Muscle layer of duodenum (tissue), 2 donors: Measurements from ENCODE around the gene MROH8.

Experiments used
- H3K27ac ChIP-seq: one replicate; pipeline ENCODE4 v1.7.0; 2013; ENCODE audit warnings: mild to moderate bottlenecking, low read length
- H3K27me3 ChIP-seq: one replicate; pipeline ENCODE4 v1.7.0; 2013; ENCODE audit warnings: low read depth, mild to moderate bottlenecking, control low read depth, low read length
- H3K36me3 ChIP-seq, 2 donors: one replicate each; pipeline ENCODE4 v1.7.0; 2013; ENCODE audit warnings: low read length in 2 of 2, control low read depth in 1 of 2, mild to moderate bottlenecking in 1 of 2; ENCODE audit not compliant: insufficient read depth in 2 of 2, control insufficient read depth in 1 of 2
- H3K4me1 ChIP-seq, 2 donors: one replicate each; pipeline ENCODE4 v1.7.0; 2013; ENCODE audit warnings: low read length in 2 of 2, mild to moderate bottlenecking in 2 of 2, control low read depth in 1 of 2, moderate library complexity in 1 of 2; ENCODE audit not compliant: insufficient read depth in 2 of 2, control insufficient read depth in 1 of 2
- H3K4me3 ChIP-seq, 2 donors: one replicate each; pipeline ENCODE4 v1.7.0; 2013; ENCODE audit warnings: low read length in 2 of 2, low read depth in 1 of 2, mild to moderate bottlenecking in 1 of 2
- H3K9me3 ChIP-seq, 2 donors: one replicate each; pipeline ENCODE4 v1.7.0; 2013; ENCODE audit warnings: low read length in 2 of 2, control low read depth in 1 of 2, mild to moderate bottlenecking in 1 of 2; ENCODE audit not compliant: control insufficient read depth in 1 of 2
- donor health status: healthy.

MROH8 gene

DNA sequence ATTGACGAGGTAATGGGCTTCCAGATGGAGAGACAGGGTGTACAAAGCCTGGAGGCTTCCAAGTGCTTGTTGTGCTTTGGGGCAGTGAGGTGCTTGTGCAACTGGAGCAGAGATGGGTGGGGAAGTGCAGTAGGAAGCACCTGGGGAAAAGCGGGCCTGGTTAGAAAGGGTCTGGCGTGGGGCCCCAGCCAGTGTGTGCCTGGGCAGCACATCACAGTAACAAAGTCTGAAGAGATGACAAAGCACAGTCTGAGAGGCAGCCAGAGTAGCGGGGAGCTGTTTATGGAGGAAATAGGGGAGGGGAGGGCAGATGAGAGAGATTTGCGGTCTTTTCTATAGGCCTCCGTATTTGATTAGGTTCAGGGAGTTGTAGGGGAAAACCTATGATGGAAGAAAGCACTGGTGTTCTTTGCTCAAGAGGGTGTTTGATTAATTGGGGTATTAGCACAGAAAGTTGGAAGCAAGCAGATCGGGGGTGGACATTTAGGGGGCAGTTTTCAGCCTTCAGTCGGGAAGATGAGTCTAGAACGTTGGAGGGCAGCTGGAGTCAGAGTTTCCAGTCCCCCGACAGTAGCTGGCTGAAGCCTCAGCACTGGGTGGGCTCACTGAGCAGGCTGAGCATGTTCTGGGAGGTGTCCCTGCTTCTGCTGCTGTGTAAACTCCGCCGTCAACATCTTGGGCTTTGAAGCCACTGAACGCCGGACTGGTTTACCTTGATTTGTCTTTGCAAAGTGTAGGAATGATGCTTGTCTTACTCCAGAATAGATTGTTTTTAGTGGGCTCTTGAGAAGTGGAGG lies 15.5 kb upstream of the MROH8 start:
- Histone ChIP-seq H3K36me3 (peaks cover 13 to 16% of the 10 kb centered on the region in 2 donors), H3K9me3 (no peaks in the 10 kb centered on the region), H3K4me3 (no peak overlapping the region), H3K4me1 (peaks cover 9 to 39% of the 10 kb centered on the region in 2 donors), H3K27ac (no peak overlapping the region), H3K27me3 (no peaks in the 10 kb centered on the region)

DNA sequence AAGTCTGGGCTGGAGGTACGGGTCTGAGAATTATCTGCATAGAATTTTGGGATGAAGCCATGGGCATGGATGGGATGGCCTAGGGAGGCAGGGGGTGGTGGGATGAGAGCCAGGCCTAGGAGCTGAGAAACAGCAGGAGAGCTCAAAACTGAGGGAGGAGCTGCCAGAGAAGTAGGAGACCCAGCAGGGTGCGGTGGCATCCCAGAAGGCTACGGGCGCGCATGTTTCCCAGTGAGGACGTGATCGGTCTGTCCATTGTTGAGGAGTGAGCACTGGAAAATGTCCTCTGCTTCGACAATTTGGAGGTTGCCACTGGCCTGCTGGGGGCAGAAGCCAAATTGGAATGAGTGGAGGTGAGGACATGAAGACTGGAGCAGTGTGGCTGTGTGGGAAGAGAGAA lies 14.5 kb upstream of the MROH8 start:
- H3K27ac ChIP-seq = no peak overlapping the region
- H3K9me3 ChIP-seq = no peaks in the 10 kb centered on the region
- H3K4me1 ChIP-seq = peaks cover 9 to 45% of the 10 kb centered on the region in 2 donors
- H3K4me3 ChIP-seq = no peak overlapping the region
- peaks cover 6 to 8% of the 10 kb centered on the region in 2 donors for H3K36me3 ChIP-seq
- H3K27me3 ChIP-seq = no peaks in the 10 kb centered on the region

DNA sequence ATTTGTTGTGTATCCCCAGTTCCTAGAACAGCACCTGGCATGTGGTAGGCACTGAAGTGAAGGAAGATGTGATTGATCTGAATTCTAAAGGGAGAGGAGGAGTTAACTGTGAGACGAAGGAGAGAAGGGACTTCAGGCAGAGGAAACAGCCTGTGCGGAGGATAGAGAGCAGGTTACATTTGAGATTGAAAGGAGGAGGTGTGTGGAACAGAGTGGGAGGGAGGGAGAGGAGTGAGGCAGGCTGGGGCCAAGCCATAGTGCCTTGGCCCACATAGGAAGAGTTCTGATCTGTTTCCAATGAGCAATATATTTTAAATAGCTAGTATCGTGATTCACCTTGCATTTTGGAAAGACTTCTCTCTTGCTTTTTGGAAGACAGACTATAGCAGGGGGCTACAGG lies 13.9 kb upstream of the MROH8 start:
- Histone ChIP-seq H3K9me3 (no peaks in the 10 kb centered on the region), H3K27me3 (no peaks in the 10 kb centered on the region), H3K36me3 (peaks cover 6% of the 10 kb centered on the region in 2 donors), H3K4me3 (no peak overlapping the region), H3K4me1 (peaks cover 9 to 45% of the 10 kb centered on the region in 2 donors), H3K27ac (no peak overlapping the region)

DNA sequence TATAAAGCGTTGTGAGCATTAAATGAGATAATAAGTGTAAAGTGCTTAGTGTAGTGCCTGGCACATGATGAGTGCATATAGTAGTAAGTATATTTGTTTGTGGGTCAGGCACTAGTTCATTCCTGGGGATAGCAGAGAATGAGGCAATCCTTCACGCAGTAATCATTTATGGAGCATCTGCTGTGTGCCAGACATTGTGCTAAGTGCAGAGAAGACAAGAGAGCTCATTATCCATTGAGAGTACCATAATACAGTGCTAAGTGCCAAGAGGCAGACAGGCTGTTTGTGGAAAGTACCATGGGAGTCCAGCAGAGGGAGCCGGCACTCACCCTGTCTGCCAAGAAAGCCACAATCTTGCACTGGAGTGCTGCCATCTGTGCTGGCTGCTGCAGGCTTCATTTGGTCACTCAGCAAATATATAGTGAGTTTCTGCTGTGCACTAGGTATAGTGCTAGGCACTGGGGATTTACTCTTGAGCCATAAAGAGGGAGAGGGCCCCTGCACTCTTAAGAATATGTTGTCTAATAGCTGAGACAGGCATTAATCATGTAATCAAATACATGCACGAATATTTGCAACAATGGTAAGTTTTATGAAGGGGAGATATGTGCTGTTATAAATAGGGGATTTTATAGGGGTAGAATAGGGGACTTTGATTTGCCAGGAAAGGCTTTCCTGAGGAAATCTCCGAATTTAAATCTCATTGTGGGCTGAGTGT lies 12.9 kb upstream of the MROH8 start:
- Histone ChIP-seq H3K4me3 (no peak overlapping the region), H3K9me3 (no peaks in the 10 kb centered on the region), H3K27ac (no peak overlapping the region), H3K4me1 (peaks cover 9 to 45% of the 10 kb centered on the region in 2 donors), H3K36me3 (peaks cover 0 to 6% of the 10 kb centered on the region in 2 donors), H3K27me3 (no peaks in the 10 kb centered on the region)

DNA sequence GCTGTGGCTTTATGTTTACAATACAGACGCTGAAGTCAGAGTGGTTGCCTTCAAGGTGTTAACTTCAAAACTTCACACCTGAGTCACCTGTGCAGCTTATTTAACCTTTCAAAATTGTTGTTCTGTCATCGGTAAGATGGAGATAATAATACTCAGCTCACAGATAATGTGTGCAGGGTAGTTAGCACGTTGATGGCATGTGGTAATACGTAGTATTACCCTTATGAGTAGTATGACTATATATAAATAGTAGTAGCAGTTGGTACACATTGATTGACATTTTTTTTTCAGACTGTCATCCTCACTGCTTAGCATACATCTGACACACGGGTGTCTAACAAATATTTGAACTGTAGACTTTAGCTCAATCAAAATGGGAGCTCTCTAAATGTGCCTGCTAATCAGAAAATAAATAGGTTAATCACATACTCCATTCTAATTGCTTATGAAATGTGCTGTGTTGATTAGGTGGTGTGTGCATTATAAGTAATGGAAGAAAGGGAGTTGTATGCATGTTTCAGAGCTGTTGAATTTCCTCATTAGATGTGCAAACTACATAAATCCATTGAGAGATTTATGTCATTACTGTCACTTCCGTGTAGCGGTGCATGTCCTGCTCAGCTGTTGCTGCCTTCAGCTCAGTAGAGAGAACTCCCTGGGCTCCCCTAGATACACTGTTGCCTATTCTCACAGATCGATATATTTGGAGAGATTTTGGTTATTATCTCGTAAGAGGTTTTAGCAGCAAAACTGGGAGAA lies 11.2 kb upstream of the MROH8 start:
- no peak overlapping the region for H3K27ac ChIP-seq
- no peaks in the 10 kb centered on the region for H3K27me3 ChIP-seq
- no peak overlapping the region for H3K4me3 ChIP-seq
- H3K36me3 ChIP-seq = peaks cover 12 to 20% of the 10 kb centered on the region in 2 donors
- H3K4me1 ChIP-seq = peaks cover 9 to 50% of the 10 kb centered on the region in 2 donors
- H3K9me3 ChIP-seq = no peaks in the 10 kb centered on the region

DNA sequence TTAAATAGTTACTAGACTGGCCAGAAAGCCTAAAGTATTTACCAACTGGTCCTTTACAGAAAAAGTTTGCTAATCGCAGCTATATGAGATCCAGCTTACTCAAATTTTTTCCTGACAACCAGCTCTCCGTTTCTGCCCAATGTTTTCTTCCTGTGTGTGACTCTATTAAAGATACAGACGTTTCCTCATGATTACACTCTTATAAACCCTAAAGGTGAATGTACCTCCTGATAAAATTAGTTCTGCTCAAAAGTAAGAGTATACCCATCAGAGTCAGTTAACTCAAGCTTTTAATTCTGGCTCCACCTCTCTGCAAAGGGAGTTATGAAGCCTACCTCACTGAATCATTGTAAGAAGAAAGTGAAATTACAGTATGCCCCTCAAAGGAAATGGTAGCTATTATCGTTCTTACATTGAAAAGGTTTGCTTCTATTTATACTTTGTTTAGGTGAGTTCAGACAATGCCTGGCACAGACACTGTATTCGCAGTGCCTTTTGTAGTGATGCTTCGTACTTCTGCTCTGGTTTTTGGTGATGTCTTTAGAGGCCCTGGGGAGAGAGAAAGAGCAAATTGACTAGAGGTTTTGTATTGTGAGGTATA lies 10.2 kb upstream of the MROH8 start:
- no peak overlapping the region for H3K4me3 ChIP-seq
- H3K9me3 ChIP-seq = no peaks in the 10 kb centered on the region
- peaks cover 22 to 27% of the 10 kb centered on the region in 2 donors for H3K36me3 ChIP-seq
- H3K4me1 ChIP-seq = peaks cover 9 to 43% of the 10 kb centered on the region in 2 donors
- no peak overlapping the region for H3K27ac ChIP-seq
- H3K27me3 ChIP-seq = no peaks in the 10 kb centered on the region

DNA sequence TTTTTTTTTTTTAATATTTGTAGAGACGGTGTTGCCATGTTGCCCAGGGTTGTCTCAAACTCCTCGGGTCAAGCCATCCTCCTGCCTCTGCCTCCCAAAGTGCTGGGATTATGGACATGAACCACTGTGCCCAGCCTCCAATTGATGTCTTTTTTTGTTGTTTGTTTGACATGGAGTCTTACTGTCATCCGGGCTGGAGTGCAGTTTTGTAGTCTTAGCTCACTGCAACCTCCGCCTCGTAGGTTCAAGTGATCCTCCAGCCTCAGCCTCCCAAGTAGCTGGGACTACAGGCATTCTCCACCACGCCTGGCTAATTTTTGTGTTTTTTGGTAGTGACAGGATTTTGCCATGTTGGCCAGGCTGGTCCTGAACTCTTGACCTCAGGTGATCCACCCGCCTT lies 9.4 kb upstream of the MROH8 start:
- no peak overlapping the region for H3K4me3 ChIP-seq
- no peaks in the 10 kb centered on the region for H3K27me3 ChIP-seq
- H3K36me3 ChIP-seq = peaks cover 28 to 35% of the 10 kb centered on the region in 2 donors
- H3K9me3 ChIP-seq = no peaks in the 10 kb centered on the region
- H3K27ac ChIP-seq = no peak overlapping the region
- H3K4me1 ChIP-seq = peaks cover 9 to 39% of the 10 kb centered on the region in 2 donors

DNA sequence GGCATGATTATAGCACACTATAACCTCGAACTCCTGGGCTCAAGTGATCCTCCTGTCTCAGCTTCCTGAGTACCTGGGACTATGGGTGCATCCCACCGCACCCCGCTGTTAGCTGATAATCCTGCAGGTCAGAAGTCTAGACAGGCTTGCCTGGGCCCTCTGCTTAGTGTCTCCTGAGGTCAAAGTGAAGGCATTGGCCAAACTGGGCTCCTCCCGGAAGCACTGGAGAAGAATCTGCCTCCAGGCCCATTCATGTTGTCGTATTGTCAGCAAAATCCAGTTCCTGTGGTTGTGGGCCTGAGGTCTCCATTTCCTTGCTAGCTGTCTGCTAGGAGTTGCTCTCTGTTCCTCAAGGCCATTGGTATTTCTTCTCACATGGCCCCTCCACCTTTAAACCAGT lies 6.3 kb upstream of the MROH8 start:
- peaks cover 3 to 35% of the 10 kb centered on the region in 2 donors for H3K4me1 ChIP-seq
- no peaks in the 10 kb centered on the region for H3K9me3 ChIP-seq
- H3K4me3 ChIP-seq = no peak overlapping the region
- H3K27ac ChIP-seq = no peak overlapping the region
- no peaks in the 10 kb centered on the region for H3K27me3 ChIP-seq
- peaks cover 28 to 37% of the 10 kb centered on the region in 2 donors for H3K36me3 ChIP-seq

DNA sequence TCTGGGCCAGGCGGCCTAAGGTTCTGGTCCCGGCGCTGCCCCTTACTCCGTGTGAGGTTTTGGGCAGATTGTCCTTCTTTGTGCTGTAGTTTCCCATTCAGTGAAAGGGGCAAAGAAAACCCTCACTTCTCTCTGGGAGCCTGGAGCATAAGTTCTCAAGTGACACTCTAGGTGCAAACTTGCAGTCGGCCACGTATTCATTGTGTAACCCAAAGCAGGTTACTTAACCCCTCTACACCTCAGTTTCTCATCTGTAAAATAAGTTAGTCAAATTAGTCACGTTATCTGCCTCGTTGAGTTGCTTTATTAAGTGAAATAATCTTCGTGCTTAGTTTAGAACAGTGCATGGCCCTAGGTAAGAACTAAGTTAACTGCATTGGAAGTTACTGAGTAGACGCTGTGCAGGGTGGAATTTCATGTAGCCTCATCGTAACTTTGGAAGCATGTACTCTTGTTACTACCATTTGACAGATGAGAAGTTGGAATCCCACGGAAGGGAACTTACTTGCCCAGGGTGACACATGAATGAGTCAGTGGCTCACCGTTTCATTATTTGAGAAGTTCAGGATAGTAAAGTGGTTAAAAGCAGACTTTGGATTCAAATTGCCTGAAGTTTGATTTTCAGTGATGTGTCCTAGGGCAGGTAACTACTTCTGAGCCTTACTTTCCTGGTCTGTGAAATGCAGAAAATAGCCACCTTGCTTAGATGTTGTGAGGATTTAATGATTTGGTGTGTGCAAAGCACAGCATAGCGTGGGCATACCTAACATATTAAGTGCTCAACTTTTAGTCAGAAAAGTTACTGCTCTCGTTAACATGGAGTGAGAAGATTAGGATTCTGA lies 556 bp upstream of the MROH8 start:
- Histone ChIP-seq H3K4me3 (peak overlapping the region; percentile 90 to 97), H3K36me3 (peaks cover 13 to 16% of the 10 kb centered on the region in 2 donors), H3K4me1 (peaks cover 3 to 31% of the 10 kb centered on the region in 2 donors), H3K27me3 (no peaks in the 10 kb centered on the region), H3K9me3 (no peaks in the 10 kb centered on the region), H3K27ac (peak overlapping the region; percentile 94)

DNA sequence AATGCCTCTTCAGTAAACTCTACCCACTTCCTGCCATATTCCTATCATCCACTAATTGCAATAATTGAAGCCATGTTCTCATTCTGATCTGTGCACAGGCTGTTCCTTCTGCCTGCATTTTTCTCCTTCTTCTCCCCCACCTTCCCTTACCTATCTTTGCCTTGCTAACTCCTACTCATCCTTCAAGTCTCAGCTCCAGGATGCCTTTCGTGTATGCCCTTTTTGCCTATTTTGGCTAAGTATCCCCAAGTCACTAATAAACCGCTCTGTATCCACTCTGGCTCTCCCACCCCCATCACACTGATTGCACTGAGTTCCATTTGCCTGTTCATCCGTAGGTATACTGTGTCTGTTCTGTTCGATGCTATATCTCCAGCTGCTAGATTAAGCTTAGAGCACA lies 6.5 kb downstream of the MROH8 start:
- Histone ChIP-seq H3K36me3 (peaks cover 0 to 18% of the 10 kb centered on the region in 2 donors), H3K27ac (no peak overlapping the region), H3K4me1 (peaks cover 0 to 2% of the 10 kb centered on the region in 2 donors), H3K9me3 (no peaks in the 10 kb centered on the region), H3K4me3 (no peak overlapping the region), H3K27me3 (no peaks in the 10 kb centered on the region)
